SK-N-DZ (cell line): ENCODE measurements around the gene CCNQ.
A peak's percentile ranks its signal among the peaks of the same experiment; 100 is the strongest.

Source experiments
- DNase-seq: peaks from one replicate; pipeline ENCODE4 v3.0.0-alpha.2; 2015; ENCODE audit warnings: low spot score

The CCNQ gene

GRCh38 chrX:153637121-153638040 lies 38.4 kb upstream of the CCNQ start:
- DNase-seq = no peak

- DNase-seq = no peak
Measured at GRCh38 chrX:153636716-153637115, 37.8 kb upstream of the CCNQ start.

DNA sequence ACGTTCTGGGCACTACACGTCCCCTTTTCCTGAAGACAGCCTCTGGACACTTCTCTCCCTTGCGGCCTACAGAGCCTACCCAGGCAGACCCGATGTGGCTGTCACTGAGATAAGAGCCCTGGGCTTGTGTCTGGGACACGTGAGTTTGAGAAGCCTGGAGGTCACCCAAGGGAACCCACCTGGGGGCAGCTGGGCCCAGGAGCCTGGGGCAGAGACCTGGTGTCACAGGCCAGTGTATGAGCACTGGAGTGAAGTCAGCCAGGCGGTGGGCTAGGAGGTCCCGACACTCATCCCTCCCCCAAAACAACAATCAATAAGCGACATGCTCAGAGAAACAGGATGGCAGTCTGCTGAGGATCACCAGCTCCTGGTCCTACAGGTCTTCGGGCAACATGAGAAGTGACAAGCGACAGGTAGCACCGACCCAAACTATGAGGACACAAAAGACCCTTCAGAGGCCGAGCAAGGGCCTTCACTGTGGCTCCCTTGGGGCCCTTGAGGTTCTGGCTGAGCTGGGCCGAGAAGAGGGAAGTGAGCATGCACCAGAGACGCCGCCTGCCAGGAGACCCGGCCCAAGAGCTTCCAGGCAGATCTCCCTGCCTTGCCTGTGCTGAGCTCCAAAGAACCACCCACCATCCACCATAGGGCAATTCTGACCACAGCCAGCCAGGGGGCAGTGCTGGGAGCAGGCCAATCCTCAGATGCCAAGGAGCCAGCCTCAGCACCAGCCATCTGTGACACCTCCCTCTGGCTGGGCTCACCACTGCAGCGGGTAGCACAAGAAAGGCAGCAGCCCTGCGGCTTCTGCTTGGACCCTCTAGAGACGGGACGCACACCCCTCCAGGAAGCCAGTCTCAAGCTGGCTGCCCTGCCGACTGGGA lies 37.1 kb upstream of the CCNQ start:
- DNase-seq = peak; percentile 50

DNA sequence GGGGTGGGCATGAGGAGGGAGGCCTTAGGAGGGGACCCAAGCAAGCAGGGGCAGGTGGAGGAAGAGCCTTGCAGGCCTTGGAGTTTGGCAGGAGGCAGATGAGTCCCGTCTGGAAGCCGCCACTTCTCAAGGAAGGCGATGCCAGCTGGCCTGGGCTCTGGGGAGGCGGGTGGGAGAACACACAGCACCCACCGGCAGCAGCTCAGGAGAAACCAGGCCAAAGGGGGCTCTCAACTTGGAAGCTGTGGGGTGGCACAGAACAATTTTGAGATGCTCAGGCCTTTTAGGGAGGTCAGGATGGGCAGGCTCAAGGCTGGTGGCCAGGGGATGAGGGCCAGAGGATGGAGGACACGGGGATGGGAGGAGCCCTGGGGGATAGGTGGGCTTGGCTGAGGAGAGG lies 36.4 kb upstream of the CCNQ start:
- DNase-seq = no peak

- DNase-seq = no peak
Measured at GRCh38 chrX:153634832-153635231, 35.9 kb upstream of the CCNQ start.

DNA sequence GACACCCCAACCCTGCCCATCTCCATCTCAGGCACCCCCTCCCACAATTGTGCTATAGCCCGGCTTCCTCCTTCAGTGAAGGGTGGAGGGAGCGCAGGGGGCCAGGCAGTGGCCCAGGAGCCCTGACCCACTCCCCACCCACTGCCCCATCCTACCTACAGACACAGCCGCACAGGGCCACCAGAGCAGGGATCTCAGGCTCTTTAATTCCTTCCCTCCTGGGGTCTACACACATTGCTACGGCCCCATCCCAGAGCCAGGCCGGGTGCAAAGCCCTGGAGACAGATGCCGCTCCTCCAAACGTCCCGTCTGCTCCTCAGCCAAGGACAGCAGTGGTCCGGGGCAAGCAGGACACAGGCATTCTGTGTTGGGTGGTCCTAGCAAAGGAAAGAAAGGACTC lies 35.3 kb upstream of the CCNQ start:
- no peak for DNase-seq

DNA sequence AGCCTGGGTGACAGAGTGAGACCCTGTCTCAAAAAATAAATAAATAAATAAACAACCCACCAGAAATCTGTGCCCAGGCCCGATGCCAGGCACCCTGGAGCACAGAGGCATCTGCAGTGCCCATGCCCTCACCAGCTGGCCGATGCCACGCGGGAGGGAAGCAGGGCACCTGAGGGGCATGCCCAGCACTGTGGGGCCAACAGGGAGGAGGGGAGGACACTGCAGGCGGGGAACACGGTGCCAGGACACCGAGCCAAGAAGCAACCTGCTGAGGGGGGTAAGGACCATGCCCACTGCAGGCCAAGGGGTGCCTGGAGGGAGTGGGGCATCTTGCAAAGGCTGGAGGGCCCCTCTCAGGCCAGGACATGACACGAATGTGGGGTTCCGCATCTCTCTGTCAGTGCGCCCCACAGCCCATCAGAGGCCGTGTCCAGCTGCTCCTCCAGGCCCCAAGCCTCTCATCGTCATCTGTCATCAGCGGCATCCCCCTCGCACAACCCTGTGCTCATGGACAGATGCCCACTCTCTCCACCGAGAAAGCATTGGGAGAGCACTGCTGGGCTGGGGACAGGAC lies 34.8 kb upstream of the CCNQ start:
- DNase-seq = no peak

DNA sequence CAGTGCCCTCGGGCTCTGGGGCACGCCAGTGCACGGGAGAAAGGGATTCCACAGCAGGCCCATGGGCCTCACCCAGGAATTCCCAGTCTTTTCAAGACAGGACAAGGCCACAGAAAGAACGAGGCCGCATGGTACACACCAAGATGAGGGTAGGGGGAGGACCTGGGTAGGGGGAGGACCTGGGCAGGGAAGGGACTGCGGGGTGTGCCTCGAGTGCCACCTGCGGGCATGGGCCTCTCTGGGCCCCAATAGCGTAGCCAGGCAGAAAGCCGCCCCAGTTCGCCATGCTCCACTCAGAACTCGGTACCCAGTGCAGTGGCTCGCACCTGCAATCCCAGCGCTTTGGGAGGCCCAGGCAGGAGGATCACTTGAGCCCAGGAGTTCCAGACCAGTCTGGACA lies 34.1 kb upstream of the CCNQ start:
- no peak for DNase-seq

- DNase-seq = no peak
Measured at GRCh38 chrX:153632595-153632946, 33.6 kb upstream of the CCNQ start.

- no peak for DNase-seq
Measured at GRCh38 chrX:153631907-153632594, 33.1 kb upstream of the CCNQ start.

DNA sequence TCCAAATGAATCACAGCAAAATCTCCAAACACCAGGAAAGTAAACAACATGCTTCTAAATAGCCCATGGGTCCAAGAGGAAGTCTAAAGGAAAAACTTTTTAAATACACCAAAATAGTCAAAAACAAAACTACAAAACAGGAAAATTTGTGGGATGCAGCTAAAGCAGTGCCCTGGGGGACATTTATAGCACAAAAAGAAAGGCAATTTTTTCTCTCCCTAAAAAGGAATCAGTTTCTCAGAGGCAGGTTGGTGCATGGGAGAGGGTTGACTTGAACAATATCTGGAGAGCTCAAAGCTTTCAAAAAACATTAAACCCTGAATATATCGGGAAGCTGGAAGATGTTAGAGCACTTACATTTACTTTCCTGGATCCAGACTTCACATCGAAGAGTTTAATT lies 32.4 kb upstream of the CCNQ start:
- no peak for DNase-seq

DNA sequence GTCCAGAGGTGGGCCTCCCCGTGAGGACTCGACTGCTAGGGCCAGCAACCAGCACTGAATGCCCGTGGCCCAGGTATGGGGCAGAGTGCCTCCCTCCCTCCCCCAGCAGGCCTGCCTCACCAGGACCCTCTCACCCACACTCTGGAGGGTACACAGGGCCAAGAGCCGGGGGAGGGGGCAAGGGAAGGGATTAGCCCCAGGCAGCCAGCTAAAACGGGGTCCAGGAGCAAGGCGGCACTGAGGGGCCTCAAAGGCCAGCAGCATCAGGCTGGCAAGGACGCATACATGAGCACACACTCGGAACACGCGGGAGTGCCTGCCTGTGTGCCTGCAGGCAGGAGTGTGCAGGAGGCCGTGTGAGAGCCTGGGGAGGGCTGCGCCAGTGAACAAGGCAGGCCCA lies 29.7 kb upstream of the CCNQ start:
- no peak for DNase-seq

DNA sequence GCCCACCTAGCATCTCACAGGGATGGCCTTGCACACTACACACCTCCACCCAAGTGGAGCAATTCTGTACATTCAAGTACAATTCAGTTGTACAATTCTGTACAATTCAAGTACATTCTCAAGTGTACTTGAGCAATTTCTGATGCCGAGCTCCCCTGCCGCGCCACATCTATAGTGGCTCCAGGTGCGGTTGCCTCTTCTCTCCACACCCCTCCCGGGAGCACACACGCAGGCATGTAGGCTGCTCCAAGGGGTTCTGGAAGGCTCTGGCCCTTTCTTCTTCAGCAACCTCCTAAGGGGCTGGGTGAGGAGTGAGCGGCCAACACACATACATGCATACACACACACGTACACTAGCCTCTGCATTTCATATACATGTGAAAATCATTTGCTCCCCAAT lies 29.2 kb upstream of the CCNQ start:
- no peak for DNase-seq

DNA sequence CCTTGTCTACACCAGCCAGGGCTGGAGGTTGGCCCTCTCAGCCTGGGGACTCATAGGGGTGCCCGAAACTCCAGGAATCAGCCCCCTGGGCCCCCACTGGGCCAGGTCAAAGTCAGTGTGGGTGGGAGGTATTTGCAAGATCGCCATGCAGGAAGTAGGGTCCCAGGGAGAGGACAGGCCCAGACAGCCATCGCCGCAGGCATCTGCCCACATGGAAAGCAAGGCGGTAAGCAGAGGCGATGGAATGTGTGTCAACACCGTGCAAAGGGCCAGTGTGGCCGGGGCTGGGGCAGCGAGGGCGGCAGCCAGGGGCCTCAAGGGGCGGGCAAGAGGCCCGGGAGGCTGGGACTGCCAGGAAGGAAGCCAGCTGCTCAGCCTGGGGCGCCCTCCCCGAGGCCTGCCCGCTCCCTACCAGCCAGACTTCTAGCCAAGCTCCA lies 28.8 kb upstream of the CCNQ start:
- no peak for DNase-seq

DNA sequence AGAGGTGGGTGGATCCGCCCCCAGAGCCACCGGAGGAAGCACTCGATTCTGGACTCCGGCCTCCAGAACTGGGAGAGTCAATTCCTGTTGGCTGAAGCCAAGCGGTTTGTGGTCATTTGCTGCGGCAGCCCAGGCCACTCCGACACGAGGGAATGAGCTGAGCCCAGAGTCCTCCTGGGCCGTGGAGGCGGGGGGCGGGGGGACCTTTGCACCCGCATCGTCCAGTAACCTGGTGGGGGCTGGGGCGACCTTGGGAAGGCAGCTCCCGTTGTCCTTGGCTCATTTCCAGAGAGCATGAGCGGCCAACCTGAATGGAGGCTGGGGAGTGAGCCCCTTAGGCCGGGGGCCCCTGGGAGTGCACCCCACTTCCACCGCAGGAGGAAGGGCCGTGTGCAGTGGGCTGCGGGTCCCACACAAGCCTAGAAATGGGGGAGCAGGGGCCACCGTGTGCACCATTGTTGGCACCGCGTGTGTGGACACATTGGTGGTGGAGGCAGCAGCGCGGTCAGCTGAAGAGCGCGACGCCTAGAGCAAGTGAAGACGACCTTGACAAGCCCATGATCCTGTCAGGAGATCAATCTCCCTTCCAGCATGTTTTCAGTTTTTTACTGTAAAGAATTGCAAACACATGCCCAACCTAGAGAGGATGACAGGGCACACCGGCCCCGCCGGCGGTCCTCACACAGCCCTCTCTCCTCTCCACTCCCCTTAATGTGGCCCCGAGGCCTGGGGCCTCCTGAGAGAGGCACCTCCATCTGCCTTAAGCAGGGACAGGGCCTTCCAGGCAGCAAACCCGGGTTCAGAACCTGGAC lies 28.1 kb upstream of the CCNQ start:
- no peak for DNase-seq

- no peak for DNase-seq
Measured at GRCh38 chrX:153626025-153626633, 27.2 kb upstream of the CCNQ start.

DNA sequence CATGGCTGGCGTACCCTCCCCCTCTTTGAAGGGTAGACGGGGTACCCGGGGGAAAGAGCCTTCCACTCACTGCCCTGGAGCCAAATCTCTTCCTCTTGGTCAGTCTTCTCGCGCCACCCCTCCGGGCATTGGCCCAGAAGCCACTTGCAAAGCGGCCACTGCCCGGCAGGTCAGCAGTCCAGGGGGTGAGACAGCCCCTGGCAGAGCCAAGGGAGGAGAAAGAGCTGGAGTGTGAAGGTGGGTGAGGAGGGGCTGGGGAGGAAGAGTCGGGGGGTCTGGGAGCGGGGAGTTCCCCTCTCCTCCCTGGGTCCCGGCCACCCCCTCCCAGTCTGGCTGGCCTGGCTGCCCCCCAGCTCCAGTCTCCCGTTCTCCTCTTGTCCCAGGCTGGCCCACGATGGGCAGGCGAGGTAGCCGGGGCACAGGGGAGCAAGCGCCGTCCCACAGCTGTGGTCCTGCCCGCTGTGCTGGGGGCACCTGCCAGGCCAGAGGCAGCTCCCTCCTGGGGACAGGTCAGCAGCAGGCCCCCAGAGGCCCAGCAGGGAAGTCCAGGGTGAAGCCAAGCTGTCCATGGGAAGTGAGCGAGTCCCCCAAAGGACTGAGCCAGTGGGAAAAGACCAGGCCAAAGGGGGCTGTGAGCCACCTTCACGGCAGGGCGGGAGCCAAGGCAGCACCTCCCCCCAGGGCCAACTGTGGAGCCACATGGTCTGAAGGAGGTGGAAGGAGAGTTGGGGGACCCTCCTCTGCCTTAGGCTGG lies 26.5 kb upstream of the CCNQ start:
- no peak for DNase-seq

DNA sequence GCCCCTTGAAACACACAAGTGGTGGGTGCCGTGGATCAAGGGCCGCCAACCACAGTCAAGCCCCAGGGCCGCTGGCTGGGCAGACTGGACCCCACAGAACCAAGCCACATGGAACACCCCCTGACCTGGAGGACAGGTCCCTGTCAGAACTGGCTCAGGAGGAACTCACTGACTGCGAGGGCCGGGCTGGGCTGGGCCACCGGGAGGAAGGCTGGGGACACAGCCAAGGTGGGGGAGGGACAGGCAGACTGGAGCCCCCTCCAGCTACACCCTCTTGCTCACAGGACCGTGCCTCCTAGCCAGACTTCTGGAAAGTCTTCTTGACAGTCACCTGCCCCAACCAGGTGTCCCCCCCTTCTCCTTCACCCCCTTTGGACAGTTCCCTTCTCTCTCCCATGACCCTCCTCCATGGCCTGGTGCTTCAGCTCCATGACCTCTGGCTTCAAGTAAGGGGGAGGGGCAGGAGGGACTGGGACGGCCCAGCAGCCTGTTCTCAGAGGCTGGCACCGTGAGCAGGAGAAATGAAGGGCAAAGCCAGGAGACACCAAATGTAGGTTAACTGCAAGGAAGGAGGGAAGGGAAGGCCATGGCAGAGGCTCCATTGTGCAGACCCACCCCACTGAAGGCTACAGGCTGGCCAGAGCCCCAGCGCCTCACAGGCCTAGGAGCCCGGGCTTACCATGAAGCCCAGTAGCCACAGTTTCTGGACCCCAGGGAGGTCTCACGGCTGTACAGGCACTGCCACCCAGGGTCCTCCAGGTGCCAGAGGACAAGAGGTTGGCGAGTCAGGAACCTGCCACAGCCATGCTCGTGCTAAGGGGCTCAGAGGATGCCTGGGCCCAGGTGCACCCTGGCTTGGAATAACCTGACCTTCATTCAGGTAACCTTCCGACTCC lies 25.5 kb upstream of the CCNQ start:
- no peak for DNase-seq
